Stimulated activated CD4-positive, alpha-beta T cell treated with anti-CD3 and anti-CD28 coated beads, Interleukin-4, amount 100 ng/mL, for 1 hour (primary cell): ENCODE results near the gene PANK1.
A peak's percentile ranks its signal among the peaks of the same experiment; 100 is the strongest.
"Not testable (repeated sequence)": the region's sequence is repeated elsewhere in the genome, so short reads cannot be mapped to it uniquely, and the experiment has no call there.

Experiments used
- DNase-seq: peaks from one replicate; pipeline ENCODE4 v3.0.0-alpha.2; 2020

Gene PANK1

GRCh38 chr10:89651916-89652573 lies 7.0 kb upstream of the PANK1 start:
- DNase-seq, result no peak

- DNase-seq, result no peak
Measured at GRCh38 chr10:89651205-89651915, 6.3 kb upstream of the PANK1 start.

- DNase-seq, result no peak
Measured at GRCh38 chr10:89649051-89649450, 4.0 kb upstream of the PANK1 start.

DNA sequence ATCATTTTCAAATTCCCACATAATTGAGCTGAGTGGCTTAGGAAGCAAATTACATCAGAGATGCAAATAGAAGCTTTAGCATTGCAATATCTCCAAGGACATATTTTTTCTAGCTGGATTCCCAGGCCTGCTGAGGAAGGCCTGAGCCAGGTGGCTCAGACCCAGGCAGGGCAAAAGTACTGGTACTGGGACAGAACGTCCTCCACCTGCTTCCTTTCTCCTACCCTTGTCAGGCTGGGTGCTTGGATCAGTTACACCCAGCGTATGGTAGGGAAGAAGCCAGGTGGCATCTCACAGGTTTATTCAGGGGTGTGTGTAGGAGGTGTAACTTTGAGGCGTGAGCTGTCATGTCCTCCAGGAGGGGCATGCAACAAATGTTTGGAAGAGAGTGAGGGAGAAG lies 3.0 kb upstream of the PANK1 start:
- no peak for DNase-seq

- DNase-seq, result no peak
Measured at GRCh38 chr10:89646889-89647657, 2.0 kb upstream of the PANK1 start.

GRCh38 chr10:89645742-89646172 lies 715 bp upstream of the PANK1 start:
- DNase-seq, result no peak

GRCh38 chr10:89644691-89644966 lies 413 bp downstream of the PANK1 start:
- peak; percentile 35 for DNase-seq

DNA sequence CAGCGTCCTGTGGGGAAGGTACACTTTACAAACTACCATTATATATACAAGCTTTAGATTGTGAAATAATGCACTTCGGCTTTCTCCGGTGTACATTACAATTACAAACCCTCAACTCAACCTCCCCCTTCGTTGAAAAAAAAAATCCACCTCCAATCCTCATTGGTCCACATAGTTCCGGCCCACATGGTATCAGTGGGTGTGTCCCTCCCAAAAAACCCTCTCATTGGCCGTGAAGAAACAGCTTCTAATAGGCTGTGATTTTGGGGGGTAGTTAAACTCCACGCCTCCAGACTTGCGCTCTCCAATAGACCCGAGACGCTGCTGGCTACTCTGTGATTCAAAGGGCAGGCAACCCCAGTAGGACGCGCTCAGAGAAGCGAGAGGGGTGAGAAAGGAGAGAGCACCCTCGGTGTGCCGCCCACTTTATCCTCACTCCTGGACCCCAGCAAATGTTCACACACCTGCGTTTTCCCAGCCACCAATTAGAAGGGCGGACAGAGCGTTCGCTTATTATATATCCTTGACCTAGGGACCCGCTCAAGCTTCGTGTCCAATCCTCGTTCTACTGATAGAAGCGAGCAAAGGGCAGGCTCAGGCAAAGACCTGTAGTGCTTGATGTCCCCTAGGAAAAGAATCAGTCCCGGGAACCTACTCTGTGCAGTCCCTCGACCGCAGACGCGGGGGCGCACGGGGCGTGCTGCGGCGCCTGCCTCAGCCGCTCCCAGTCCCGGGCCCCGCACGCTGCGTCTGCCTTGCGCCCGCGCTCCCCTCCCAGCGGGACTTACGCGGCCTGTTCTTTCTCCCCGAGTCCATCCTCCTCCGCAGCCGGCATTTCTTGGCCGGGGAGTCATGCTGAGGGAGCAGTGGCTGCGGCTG lies 991 bp downstream of the PANK1 start:
- DNase-seq, result peak; percentile 49

DNA sequence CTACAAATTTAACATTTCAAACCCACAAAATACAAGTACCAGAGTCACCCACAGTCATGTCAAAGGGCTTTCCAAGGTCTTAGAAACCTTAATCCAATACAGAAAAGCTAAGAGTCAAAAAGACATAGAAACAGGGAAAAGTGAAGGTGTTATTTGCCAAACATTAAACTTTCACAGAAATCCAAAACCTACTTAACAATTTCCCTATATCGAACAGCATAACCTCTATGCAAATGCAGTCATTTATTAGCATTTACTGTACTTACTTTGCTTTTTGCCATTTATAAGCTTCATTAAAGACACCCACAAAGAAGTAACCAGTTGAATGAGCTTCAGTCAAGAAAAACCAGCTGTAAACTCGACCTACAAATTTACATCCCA lies 1.6 kb downstream of the PANK1 start:
- DNase-seq, result no peak

- DNase-seq, result no peak
Measured at GRCh38 chr10:89642193-89642592, 2.8 kb downstream of the PANK1 start.

DNA sequence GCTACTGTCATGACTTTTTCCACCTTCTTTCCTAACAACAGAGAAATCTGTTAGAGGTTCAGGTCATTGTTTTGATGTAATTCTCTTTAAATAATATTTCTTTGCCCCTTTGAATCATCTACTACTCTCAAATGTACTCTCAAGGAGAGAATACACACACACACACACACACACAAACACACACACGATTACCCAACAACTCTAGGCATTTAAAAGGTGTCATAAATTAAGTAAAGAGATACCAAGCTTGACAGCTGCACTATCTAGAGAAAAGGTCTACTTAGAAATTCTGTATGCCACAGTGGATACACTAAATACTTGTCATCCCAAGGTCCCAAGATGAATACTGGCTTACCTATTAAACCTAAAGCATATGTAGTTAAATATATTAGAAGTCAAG lies 4.8 kb downstream of the PANK1 start:
- no peak for DNase-seq

GRCh38 chr10:89639326-89639725 lies 5.7 kb downstream of the PANK1 start:
- no peak for DNase-seq

- DNase-seq, result no peak
Measured at GRCh38 chr10:89637113-89637512, 7.9 kb downstream of the PANK1 start.

GRCh38 chr10:89634637-89635036 lies 10.4 kb downstream of the PANK1 start:
- no peak for DNase-seq

DNA sequence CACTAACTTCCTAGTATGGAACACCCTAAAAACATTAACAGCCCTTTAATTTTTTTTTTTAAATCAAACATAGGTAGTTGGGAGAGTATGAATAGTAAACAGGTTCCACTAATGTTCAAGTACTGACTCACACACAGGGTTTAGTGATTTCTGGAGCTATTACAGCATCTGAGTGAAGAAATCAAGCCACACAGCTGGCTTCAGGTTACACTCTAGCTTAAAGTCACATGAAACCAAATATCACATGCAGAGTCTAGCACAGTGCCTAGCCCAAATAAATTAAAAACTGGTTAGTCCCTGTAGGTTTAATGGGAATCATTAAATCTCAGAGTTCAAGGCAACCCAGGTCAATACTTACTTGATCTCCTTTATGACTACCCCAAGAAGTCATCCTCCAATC lies 11.6 kb downstream of the PANK1 start:
- no peak for DNase-seq

GRCh38 chr10:89632824-89633223 lies 12.2 kb downstream of the PANK1 start:
- DNase-seq, result no peak

GRCh38 chr10:89627830-89628229 lies 17.2 kb downstream of the PANK1 start:
- DNase-seq, result no peak

DNA sequence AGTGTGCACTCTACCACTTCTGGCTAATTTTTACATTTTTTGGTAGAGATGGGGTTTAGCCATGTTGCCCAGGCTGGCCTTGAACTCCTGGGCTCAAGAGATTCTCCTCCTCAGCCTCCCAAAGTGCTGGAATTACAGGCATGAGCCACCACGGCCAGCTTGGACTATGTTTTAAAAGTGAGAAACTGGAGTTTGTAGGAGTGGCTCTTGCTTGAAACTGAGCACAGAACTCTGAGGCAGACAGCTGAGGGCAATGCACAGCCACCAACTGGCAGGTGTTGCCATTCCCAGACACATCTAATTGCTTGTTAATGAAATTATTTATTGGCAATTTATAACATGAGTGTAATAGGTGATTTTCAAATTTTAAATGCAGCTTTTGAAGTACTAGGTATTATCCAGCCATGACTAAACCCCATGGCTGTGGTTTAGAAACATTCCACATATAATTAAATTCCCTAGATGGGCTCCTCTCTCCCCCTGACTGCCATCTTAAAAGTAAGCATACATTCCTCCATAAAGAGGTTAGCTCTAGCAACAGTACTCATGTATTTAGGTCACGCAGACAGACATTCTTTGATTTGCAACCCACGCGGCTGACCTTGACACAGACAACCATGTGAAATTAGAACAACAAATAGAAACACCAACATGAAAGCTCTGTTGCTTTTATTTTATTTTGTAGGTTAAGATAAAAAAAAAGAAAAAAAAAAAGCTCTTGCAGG lies 19.8 kb downstream of the PANK1 start:
- no peak for DNase-seq

DNA sequence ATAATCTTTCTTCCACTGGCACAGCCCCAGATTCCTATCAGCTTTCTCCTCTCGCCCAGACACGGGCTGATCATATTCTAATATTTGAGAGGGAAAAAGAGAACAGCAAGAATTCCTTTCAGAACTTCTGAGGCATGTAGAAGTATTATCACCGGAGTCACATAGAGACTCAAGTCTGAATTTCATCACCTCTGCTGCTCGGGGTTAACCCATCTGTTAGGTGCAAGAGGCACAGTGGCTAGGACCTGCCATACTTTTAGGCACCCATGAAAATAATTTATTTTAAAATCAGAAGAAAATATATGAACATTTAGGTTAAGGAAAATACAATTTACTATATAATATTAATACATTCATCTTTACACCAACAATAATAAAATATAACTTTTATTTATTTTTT lies 21.0 kb downstream of the PANK1 start:
- DNase-seq, result no peak

DNA sequence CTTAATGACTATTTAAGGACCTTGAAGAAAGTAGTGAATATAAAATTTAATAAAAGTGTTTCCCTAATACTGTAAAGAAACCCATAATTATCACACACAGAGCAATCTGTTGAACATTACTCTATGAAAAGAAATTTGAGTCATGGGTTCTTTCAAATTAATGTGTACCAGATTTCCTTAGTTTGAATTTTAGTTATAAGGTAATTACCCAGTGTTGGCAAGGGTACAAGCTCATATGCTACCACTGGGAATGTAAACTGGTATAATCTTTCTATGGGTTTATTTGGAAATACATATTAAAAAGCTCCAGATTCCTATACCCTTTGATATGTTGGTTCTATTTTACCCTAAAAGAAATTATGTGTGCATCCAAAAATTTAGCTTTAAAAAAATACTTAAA lies 22.9 kb downstream of the PANK1 start:
- DNase-seq, result no peak

GRCh38 chr10:89621438-89621837 lies 23.6 kb downstream of the PANK1 start:
- DNase-seq, result no peak

GRCh38 chr10:89620296-89620695 lies 24.7 kb downstream of the PANK1 start:
- DNase-seq, result not testable (repeated sequence)

GRCh38 chr10:89615824-89616223 lies 29.2 kb downstream of the PANK1 start:
- no peak for DNase-seq
